ENCODE results near the gene ACTR3. TPM values are rescaled to one million over a fixed set of nuclear protein-coding genes. Genes with fewer than 3 reads are reported as not detected.
A peak's percentile ranks its signal among the peaks of the same experiment; 100 is the strongest.

ACTR3 gene
- total RNA-seq, 1 experiment from 2014 or later, result 389 TPM

DNA sequence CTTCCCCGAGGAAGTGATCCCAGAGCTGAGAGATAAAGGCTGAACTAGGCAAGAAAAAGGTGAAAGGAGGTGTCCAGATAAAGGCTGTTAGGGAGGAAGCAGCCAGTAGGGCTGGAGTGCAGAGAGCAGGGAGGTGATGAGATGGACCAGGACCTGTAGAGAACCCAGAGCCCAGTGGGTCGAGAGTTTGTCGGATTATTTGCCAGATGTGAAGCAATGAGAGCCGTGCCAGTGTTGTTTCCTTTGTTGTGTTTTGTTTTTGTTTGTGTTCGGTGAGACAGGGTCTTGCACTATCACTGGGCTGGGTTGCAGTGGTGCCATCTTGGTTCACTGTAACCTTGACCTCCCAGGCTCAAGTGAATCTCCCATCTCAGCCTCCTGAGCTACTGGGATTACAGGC lies 111.3 kb downstream of the ACTR3 start:
- no peak for DNase-seq (ENCODE audit: low read depth)

DNA sequence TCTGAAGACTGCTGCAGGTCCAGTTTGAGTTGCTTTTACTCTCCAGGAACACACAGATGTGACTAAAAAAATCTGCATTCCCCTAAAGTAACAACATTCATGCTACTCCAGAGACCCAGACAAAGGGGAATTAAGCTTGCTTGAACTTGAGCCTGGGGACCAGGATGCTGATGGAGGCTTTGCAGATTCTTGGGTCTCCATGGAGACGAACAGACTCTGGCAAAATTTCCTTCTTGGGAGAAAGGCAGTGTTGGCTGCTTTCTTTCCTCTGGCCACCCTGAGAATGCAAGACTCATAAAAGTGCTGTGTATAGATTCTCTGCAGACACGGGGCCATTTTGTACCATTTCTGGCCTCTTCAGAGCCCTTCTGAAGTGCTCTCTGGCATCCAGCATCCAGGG lies 112.0 kb downstream of the ACTR3 start:
- DNase-seq (ENCODE audit: low read depth), result no peak

DNA sequence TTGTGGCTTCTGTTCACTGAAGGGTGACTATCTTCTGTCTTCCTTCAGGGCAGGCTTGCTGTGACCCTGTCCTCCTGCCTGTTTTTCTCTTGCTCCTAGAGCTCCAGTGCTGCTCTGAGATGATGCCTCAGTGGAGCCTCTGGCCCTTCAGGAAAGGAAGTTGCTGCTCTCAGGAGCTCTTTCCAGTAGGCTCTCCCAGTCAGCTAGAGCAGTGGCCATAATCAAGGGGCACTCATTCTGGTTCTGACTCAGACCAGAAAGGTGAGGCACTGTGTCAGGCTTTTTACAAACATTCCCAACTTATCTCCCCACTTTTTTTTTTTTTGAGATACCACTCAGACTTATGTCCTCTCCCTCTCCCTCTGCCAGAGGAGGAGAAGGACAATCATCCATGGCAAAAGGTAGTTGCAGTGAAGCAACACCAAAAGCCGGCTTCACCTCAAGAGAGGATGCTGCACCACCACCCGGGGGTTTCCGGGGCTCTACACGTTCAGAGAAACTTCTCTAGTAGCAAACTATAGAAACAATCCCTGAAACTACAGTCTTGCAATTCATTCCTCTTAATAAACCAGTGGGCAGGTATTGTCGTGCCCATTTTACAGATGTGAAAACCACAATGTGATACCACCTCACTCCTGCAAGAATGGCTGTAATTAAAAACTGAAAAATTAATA lies 115.4 kb downstream of the ACTR3 start:
- DNase-seq (ENCODE audit: low read depth), result no peak

DNA sequence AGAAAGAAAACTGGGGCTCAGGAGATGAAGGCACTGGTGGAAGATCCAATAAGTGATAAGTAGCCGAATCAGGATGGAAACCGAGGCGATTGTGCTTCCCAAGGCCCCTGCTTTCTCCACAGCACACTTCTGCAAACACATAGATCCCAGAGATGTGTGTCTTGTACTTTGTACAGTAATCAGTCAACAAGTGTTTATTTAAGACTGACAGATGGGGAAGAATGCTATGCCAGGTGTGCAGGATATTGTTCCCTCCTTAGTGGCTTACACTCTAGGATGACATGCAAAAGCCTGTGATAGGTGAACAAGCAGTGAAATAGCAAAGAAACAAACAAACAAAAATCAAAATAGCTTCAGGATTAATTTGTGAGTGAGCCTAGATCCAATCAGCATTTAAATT lies 116.6 kb downstream of the ACTR3 start:
- DNase-seq (ENCODE audit: low read depth), result no peak

DNA sequence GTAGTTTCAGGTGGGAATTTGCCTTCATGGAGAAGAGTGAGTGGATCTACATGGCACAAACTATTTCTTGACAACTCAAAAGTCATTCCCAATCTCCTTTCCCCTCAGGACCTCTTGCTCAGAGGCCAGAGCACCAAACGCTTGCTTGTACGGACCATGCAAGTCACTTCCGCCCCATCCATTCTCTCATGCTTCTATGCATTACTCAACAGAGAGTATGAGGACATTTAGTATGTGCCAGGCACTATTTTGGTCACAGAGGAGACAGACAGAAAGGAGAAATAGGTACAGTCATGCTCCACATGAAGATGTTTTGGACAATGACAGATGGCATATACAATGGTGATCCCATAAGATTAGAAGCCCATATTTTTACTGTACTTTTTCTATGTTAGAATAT lies 117.5 kb downstream of the ACTR3 start:
- no peak for DNase-seq (ENCODE audit: low read depth)

DNA sequence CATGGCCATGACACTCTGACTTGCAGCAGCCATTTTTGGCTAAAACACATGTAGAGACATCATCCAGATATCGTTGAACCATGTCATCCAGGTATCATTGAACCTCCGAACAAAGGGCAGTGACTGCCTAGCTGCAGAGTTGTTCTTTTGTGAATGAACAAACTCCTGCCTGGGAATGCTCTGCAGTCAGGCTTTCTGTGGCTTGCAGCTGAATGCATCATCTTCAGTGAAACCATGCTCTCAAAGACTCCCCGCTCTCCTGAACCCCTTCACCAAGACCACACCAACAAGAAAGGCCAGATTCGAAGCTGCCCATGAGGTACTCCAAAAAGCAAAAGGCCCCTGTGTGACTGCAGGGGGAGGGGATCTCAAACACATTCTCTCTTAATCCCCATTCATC lies 118.8 kb downstream of the ACTR3 start:
- DNase-seq (ENCODE audit: low read depth), result no peak

DNA sequence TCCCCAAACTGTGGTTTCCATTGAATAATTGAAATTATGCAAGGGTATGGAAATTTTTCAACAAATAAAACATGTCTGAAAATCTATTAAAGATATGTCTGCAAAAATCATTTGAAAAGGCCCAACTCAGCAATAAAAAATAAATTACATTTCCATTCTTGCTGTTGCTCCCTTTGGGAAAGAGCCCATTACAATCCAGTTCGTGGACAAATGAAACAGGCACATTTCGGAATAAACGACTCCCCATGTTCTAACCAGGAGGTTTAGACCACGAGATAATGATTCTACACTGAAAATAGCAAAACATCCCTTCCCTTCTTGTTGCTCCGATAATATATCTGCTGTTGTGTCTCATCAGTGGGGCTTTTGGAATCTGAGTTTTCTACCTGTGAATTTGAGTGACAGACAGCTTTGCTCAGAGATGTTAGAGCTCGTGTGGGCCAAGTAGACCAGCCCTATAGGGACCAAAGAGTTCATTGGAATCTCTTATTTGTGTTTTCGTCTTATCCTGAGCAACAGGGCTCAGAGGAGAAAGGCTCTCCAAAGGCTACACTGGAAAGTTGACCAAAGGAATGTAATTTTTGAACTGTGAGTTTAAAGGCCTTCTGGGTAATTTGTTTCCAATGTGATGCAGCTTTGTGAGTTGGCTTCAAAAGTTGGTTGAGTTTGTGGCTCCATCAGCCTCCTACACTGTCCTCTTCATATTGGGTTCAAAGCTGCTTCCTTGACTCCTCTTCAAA lies 119.5 kb downstream of the ACTR3 start:
- DNase-seq (ENCODE audit: low read depth), result no peak

DNA sequence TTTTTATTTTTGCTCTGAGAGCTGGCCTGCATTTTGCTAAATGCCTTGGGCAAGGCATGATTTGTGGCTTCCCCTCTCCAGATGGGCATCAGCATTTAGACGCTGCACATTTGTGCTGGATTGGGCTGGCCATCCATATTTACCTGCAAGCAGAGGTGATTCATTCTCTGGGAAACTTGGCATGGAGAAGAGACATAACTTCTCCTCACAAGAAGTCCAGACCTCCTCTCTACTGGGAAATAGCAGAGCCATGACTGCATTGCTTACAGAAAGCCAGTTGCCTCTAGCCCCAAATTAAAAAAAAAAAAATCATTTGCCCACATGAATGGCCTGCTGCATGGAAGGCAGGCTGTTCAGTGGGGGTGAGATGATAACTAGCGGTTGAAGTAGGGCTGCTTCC lies 120.1 kb downstream of the ACTR3 start:
- peak; percentile 39 for DNase-seq (ENCODE audit: low read depth)

DNA sequence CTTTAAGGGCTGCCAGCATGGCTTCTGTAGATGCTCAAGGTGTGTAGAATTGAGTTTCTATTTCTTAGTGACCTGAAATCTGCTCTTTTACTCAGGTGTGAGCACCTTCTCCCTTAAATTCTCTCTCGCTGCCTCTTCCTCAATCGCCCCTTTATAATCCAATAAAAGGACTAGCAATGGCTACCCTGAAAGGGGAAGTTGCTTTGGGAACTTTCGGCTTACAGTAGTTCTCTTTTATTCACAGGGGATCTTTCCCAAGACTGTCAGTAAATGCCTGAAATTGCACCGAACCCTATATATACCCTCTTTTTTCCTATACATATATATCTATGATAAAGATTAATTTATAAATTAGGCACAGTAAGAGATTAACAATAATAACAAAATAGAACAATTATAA lies 121.8 kb downstream of the ACTR3 start:
- DNase-seq (ENCODE audit: low read depth), result no peak

Other genes with a start within 250 kb of the ACTR3 start
- 89.0 and 130 TPM in 2 replicates for gene SLC35F5, start 133.4 kb upstream of the ACTR3 start, total RNA-seq (2014; rRNA removed; shearing (Covaris generic))

Measured in RPMI7951 (cell line).